CMK (cell line): ENCODE data around the gene MYBPH.

Source experiments
- DNase-seq: peaks from one replicate; pipeline ENCODE4 v3.0.0-alpha.2; 2010; ENCODE audit warnings: low read depth

MYBPH gene

GRCh38 chr1:203178821-203179666 is 3.4 kb upstream of the MYBPH start:
- no peak for DNase-seq

DNA sequence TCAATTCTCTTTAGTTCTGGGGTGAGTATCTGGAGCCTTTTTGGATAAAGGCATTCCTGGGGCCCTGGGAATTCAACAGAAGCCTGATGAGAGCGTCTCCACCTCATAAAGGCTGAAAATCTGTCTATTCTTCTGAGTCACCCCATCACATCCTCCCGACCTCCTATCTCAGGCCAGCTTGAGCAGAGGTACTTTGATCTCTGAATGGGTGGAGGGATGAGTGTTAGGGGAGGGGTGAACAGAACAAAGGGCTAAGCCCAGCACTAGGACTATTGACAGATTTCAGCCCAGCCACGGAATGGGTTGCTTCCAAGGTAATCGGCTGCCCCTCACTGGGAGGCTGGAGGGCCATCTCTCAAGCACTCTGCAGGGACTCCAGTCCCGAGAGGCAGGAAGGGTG is 2.5 kb upstream of the MYBPH start:
- DNase-seq, result no peak

- no peak for DNase-seq
These were observed 1.9 kb upstream of the MYBPH start for GRCh38 chr1:203177470-203178039.

DNA sequence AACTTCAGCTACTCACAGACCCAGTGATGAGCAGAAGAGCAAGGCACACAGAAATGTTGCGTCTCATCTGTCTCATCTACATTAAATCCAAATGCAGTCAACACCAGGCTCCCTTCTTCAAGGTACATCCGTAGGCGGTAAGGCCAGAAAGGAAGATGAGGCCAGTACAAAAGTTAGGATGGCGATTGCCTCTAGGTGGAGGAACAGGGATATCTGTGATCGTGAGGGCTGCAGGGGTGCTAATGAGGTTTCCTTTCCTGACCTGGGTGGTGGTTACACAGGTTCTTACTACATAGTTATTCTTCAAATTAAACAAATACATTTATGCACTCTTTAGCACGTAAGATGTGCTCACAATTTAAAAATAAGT is 1.4 kb upstream of the MYBPH start:
- DNase-seq, result no peak

GRCh38 chr1:203176273-203177035 is 828 bp upstream of the MYBPH start:
- no peak for DNase-seq

DNA sequence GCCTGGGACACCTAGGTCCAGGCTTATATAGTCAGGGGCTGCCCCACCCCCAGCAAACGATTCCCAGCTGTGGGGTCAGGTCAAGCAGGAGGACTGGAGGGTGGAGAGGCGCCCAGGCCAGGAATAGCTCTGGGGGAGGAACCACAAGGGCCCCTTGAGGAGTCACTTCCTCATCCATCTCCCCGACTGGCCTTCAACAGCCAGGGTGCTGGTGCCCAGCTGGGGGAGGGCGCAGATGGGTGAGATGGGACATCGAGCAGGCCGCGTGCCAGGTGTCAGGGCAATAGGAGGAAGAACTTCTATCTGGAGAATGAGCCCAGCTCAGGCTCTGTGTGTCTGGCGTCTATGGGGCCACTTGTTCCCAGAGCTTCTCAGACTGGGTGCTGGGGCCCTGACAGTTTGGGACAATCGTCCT is 208 bp upstream of the MYBPH start:
- no peak for DNase-seq

DNA sequence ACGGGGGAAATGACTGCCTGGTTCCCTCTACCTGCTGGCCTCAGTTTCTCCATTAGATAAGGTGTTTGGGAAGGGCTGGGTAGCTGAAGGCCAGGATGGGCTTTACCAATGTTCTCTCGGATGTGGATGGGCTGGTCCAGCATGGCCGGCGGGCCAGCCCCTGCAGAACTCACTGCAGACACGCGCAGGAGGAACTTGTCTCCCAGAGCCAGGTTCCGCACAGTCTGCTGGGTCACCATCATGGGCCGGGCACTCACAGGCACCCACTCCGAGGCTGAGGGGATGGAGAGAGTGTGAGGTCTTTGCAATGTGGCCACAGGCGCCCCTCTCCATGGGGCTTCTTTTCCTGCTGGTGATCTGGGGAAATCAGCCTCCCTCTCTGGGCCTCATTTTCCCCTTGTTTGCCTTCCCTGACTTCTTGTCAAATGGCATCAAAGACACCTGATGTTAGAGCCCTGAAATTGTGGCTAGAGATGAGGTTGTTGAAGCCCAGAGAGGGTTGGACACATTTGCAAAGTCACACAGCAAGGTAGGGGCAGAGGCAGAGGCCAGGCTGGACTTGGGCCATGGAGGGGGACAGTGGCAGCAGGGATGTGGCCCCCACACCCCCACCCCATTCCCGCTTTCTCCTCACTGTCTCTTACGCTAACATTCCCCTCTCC is 1.2 kb downstream of the MYBPH start:
- no peak for DNase-seq

DNA sequence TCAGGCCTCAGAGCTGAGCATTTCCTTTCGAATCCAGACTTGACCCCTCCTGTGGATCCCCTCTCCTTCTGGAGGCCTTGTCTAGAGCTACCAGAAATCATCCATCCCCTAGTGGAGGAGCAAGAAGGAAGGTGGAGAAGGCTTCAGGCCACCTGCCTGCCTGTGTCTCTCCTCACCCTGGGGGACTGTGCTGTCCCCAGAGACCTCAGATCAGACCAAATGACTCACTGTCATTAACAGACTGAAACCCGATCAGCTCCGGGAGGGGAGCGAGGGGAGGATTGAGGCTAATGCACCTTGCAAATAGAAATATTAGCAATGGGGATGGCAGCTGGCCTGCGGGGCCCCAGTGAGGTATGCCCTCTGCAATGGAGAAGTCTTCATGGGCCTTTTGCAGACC is 2.1 kb downstream of the MYBPH start:
- DNase-seq, result no peak

DNA sequence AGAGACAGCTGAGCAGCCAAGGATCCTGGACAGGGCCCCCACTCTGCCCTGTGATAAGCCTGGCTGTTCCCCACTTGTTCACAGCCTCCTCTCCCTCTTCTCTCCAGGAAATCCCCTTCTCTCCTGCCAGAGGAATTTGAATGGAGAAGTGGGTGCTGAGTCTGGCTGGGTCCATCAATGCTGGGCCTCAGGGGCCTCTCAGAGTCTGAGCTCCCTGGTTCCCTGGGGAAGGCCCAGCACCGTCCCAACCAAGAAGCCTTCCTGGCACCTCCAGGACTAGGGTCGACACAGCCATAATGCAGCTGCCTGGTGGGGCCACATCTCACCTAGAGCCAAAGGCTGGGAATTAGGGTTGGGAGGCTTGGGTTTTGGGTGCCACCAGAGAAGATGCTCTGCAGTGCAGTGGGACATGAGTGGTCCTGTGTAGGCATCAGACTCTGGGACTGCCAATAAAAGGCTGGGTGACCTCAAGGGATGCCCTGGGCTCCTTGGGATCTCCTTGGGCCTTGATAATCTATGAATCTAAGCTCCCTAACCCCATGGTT is 2.5 kb downstream of the MYBPH start:
- no peak for DNase-seq

- DNase-seq, result peak; percentile 50
These were observed 3.2 kb downstream of the MYBPH start for GRCh38 chr1:203172184-203173010.

GRCh38 chr1:203171341-203172183 is 4.1 kb downstream of the MYBPH start:
- no peak for DNase-seq

- DNase-seq, result no peak
These were observed 4.8 kb downstream of the MYBPH start for GRCh38 chr1:203170625-203171330.

- no peak for DNase-seq
These were observed 5.7 kb downstream of the MYBPH start for GRCh38 chr1:203169770-203170520.

DNA sequence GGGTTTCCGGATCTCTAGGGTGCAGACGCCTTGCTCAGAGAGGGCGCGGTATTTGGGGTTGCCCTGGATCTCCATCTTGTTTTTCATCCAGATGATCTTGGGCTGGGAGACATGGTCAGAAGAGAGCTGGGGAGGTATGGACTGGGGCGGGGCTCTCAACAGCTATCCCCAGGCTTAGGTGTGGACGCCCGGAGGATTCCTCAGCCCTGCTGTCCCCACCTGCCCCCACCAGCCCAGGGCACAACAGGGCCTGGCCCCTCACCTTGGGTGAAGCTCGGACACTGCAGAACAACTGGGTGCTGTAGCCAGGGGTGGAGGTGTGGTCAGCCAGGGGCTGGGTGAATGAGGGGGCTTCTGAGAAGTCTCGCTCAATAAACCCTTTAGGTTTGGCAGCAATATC is 6.6 kb downstream of the MYBPH start:
- no peak for DNase-seq

DNA sequence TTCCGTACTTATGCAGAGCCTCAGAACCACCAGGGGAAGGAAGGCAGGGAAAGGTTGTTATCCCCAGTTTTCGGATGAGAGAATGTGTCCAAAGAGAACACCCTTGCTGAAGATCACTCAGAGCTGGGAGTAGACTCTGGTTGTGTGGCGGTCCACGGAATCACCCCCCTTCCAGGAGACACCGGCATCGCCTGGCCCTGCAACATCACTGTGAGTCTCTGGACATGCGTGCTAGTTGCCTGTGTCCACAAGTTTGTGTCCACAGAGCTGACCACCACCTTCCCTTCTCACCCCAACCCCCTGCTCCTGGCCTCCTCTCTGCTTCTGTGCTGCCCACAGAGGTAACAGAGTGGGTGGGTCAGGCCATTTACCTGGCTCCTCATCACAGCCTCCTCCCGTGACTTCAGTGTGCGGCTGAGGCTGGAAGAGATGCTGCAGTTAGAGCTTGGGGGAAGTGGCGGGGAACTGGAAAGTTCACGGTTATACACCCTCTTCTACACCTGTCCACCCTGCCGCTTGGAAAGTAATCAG is 7.3 kb downstream of the MYBPH start:
- no peak for DNase-seq

DNA sequence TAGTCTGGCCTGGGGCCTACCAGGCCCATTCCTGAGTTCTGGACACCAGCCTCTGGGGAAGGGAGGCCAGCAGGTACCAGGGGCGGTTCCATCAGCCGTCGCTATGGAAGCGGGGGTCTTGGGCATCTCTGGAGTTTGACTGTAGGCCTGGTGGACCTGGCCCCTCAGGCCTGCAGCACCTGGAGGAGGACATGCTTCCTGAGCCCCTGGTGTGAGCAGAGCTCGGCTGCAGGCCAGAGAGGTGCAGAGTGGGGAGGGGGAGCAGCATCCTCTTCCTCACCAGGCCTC is 7.8 kb downstream of the MYBPH start:
- DNase-seq, result no peak

DNA sequence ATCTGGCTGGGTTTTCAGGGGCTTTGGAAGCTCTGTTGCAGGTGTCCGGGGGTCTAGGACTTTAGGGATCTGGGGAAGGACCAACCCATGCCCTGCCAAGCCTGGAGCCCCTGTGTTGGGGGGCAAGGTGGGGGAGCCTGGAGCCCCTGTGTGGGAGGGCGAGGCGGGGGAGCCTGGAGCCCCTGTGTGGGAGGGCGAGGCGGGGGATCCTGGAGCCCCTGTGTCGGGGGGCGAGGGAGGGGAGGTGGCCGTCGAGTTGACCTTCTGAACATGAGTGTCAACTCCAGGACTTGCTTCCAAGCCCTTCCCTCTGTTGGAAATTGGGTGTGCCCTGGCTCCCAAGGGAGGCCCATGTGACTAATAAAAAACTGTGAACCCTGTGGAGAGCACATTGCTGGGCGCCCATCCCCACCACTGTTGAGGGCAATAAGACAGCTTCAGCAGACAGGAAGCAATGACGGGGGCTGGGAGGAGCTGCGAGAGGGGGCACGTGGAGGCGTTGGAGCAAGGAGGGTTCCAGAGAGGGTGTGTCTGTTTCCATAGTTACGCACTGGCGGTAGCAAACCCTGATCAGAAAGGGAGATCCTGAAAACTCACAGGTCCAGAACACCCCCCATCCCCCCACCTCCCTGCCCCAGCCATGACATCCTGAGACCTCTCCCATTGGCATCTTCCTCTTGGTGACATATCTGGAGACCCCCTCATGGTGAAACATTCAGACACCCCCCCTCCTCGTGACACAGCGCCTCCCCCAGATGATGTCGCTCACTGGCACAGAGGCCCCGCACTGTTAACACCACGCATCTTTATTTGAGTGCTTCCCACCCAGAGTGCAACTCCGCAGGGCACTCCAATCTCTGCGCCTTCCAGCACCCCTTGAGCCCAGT is 8.4 kb downstream of the MYBPH start:
- DNase-seq, result no peak
